ENCODE data around the gene TAB2.

The TAB2 gene

DNA sequence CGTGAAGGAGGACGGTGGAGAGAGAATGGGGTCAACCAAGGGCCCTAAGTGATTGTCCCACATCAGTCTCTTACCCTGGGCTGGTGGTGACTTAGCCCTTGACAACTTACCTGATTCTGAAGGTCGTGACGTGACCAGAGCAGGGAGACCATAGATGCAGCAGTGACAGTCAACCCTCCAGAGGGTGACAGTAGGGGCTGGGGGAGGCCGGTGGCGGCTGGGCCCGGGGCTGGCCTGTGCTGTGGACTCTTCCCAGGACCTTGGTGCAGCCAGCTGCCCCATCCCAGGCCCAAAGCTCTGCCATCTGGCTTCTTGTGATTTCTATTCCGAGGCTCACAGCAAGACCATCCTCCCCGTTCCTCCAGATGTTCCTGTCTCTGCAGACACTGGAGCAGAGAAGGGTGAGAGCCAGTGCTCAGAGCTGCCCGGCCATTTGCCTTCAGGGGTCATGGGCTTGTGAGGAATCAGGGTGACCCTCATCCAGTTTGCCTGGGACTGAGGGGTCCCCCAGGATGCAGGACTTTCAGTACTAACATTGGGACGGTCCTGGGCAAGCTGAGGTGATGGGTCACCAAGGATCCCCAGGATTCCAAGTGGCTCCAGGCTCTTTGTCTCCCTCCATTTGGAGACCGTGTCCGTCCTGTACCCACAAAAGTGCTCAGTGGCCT lies 118.5 kb downstream of the TAB2 start:
- in situ Hi-C loops (cut with HindIII; ENCODE audit: low sequenced_read_pairs): loop anchor here (25.0 kb wide), 1 partner anchor 349 kb away; no protein-coding TSS in a partner anchor
- TF ChIP-seq, protein P1, sequence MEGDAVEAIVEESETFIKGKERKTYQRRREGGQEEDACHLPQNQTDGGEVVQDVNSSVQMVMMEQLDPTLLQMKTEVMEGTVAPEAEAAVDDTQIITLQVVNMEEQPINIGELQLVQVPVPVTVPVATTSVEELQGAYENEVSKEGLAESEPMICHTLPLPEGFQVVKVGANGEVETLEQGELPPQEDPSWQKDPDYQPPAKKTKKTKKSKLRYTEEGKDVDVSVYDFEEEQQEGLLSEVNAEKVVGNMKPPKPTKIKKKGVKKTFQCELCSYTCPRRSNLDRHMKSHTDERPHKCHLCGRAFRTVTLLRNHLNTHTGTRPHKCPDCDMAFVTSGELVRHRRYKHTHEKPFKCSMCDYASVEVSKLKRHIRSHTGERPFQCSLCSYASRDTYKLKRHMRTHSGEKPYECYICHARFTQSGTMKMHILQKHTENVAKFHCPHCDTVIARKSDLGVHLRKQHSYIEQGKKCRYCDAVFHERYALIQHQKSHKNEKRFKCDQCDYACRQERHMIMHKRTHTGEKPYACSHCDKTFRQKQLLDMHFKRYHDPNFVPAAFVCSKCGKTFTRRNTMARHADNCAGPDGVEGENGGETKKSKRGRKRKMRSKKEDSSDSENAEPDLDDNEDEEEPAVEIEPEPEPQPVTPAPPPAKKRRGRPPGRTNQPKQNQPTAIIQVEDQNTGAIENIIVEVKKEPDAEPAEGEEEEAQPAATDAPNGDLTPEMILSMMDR (IDR thresholded peaks at IDR 0.05; ENCODE audit: low read depth, low read length): no peak

DNA sequence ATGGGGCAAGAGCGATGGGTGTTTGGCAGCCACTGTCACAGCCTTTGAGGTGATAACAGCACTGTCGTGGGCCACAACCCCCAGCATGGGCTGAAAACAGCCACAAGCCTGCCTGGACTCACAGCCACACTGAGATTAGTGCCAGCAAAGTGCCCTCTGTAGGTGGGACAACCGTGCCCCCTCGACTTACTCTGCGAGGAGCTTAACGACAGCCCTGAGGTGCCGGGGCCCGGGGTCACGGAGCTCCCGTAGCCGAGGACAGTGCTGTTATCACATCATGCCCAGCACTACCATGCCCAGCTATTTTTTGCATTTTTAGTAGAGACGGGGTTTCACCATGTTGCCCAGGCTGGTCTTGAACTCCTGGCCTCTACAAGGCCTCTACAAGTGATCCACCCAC lies 119.1 kb downstream of the TAB2 start:
- TF ChIP-seq, protein P1 (IDR thresholded peaks at IDR 0.05; ENCODE audit: low read depth, low read length): no peak
- in situ Hi-C loops (cut with HindIII; ENCODE audit: low sequenced_read_pairs): loop anchor here (25.0 kb wide), 1 partner anchor 349 kb away; no protein-coding TSS in a partner anchor
- no peak overlapping the region for H3K4me3 ChIP-seq (ENCODE audit: low read depth, low read length)
- DNase-seq (ENCODE audit: low read depth, low spot score): no peak

More for the DNA sequence above, 118.5 kb downstream of the TAB2 start:
- DNase-seq (ENCODE audit: low read depth, low spot score): no peak
- H3K4me3 ChIP-seq (ENCODE audit: low read depth, low read length): no peak overlapping the region

DNA sequence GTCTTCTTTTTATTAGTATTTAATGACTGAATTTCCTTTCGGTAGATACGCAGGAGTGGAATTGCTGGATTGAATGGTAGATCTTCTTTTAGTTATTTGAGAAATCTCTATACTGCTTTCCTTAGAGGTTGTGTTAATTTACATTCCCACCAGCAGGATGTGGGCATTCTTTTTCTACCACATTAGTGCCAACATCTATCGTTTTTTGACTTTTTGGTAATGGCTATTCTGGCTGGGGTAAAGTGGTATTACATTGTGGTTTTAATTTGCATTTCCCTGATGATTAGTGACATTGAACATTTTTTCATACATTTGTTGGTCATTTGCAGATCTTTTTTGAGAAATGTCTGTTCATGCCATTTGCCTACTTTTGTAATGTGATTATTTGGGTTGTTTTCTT lies 119.7 kb downstream of the TAB2 start:
- DNase-seq (ENCODE audit: low read depth, low spot score): no peak
- in situ Hi-C loops (cut with HindIII; ENCODE audit: low sequenced_read_pairs): loop anchor here (25.0 kb wide), 1 partner anchor 350 kb away; no protein-coding TSS in a partner anchor
- no peak overlapping the region for H3K4me3 ChIP-seq (ENCODE audit: low read depth, low read length)

DNA sequence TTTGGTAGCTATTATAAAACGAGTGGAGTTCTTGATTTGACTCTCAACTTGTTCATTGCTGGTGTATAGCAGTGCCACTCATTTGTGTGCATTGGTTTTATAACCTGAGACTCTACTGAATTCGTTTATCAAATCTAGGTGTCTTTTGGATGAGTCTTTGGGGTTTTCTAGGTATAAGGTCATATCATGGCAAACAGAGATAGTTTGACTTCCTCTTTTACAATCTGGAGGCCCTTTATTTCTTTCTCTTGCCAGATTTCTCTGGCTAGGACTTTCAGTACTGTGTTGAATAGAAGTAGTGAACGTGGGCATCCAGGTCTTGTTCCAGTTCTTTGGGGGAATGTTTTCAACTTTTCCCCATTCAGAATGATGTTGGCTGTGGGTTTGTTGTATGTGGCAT lies 121.3 kb downstream of the TAB2 start:
- in situ Hi-C loops (cut with HindIII; ENCODE audit: low sequenced_read_pairs): loop anchor here (25.0 kb wide), 1 partner anchor 352 kb away; no protein-coding TSS in a partner anchor
- H3K4me3 ChIP-seq (ENCODE audit: low read depth, low read length): no peak overlapping the region
- DNase-seq (ENCODE audit: low read depth, low spot score): no peak
- TF ChIP-seq, protein P1 (IDR thresholded peaks at IDR 0.05; ENCODE audit: low read depth, low read length): no peak

More for the DNA sequence above, 119.7 kb downstream of the TAB2 start:
- TF ChIP-seq, protein P1 (IDR thresholded peaks at IDR 0.05; ENCODE audit: low read depth, low read length): no peak

DNA sequence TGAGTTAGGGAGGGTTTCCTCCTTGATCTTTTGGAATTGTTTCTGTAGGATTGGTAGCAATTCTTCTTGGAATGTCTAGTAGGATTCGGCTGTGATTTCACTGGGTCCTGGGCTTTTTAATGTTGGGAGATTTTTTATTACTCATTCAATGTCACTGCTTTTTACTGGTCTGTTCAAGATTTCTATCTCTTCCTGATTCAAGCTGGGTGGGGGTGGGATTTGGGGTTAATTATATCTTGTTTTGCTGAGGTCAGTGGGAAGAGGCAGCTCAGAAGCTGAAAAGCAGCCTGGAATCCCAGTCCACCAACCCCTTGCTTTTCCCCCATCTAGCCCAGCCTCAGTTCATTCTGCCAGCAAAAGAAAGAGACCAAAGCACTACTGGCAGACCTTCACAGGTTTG lies 122.1 kb downstream of the TAB2 start:
- TF ChIP-seq, protein P1 (IDR thresholded peaks at IDR 0.05; ENCODE audit: low read depth, low read length): no peak
- H3K4me3 ChIP-seq (ENCODE audit: low read depth, low read length): no peak overlapping the region
- DNase-seq (ENCODE audit: low read depth, low spot score): no peak
- in situ Hi-C loops (cut with HindIII; ENCODE audit: low sequenced_read_pairs): loop anchor here (25.0 kb wide), 1 partner anchor 352 kb away; no protein-coding TSS in a partner anchor

DNA sequence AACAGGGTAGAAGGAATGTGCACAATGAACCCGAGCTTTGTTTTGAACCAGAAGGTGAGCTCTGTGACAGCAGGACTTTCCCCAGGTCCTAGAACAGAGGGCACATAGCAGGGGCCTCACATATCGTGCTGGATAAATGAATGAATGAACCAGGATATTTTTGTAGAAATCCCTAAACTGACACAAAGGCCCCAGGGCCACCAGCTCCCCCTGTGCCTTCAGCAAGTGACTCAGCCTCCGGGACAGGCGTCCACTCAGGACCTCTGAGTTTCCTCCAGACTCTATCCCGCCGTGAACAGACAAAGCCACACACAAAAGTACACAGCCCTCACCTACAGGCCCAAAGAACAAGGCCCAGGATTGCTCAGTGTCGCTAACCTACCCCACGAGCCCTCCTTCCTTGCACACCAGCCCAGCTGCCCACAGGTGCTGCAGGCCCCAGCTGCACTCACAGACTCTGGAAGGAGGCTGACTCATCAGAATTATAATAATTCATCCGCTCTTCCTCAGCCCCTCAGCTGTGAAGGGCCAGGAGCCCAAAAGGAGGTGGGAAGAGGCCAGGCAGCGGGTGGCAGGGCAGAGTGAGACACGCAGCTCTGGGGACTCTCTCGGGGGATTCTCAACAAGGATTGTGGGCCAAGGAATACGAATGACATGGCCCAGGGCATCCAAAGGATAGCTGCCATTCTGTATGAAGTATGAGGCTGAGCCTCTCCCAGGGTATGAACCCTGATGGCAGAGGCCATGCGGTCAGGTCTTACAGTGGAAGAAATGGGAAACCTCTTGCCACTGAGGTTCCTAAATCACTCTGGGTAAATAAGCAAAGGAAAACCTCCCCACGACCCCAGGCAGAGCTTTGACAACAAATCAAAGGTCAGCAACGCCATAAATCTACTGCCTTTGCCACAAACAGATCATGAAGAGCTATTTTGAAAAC lies 123.5 kb downstream of the TAB2 start:
- peak; percentile 36 for DNase-seq (ENCODE audit: low read depth, low spot score)
- TF ChIP-seq, protein P1 (IDR thresholded peaks at IDR 0.05; ENCODE audit: low read depth, low read length): no peak
- H3K4me3 ChIP-seq (ENCODE audit: low read depth, low read length): no peak overlapping the region
- in situ Hi-C loops (cut with HindIII; ENCODE audit: low sequenced_read_pairs): loop anchor here (25.0 kb wide), 1 partner anchor 354 kb away; no protein-coding TSS in a partner anchor

Data from astrocyte of the spinal cord (primary cell).